GM12878 (cell line): ENCODE data around the gene RASAL1. TPM values are rescaled to one million over a fixed set of nuclear protein-coding genes. Genes with fewer than 3 reads are reported as not detected.

Experiments
- ATAC-seq: fragments of 200-7000 bp; cut with Tn5 transposase; 3 replicates; pipeline ENCODE4 v1.9.1; 2020; ENCODE audit warnings: mild to moderate bottlenecking, moderate library complexity
- BruUV-seq: library from RNA; stranded (reverse); fragments of 400-500 nt; replicated peaks from 2 replicates; lab custom pipeline; 2021; lab: Mats Ljungman, UMichigan
- CTCF ChIA-PET: fragments of 300-600 bp; sonication (Branson Sonifier 250); formaldehyde crosslinking; extraction: SDS; loops from one replicate; lab custom pipeline; 2021; ENCODE audit warnings: inconsistent platforms; lab: Yijun Ruan, JAX
- POLR2A ChIA-PET: fragments of 350-600 bp; formaldehyde crosslinking; extraction: SDS; loops from one replicate; lab custom pipeline; 2021; ENCODE audit warnings: inconsistent platforms; lab: Charles Lee
- RAD21 ChIA-PET: fragments of 300-600 bp; sonication (Branson Sonifier 250); formaldehyde crosslinking; loops from one replicate; lab custom pipeline; 2023; ENCODE audit warnings: antibody characterized with exemption; ENCODE audit not compliant: unreplicated experiment; lab: Charles Lee
- SMC1A ChIA-PET: fragments of 300-600 bp; sonication (Branson Sonifier 250); formaldehyde crosslinking; loops from one replicate; lab custom pipeline; 2023; ENCODE audit not compliant: unreplicated experiment, uncharacterized antibody; lab: Charles Lee
- DNase-seq: peaks from one replicate; pipeline ENCODE4 v3.0.0-alpha.2; 2011; ENCODE audit warnings: low read depth, low spot score
- FAIRE-seq: peaks from 3 replicates; lab custom pipeline; 2011; peaks lifted over from hg19 to GRCh38; lab: Jason Lieb, UNC
- H2AFZ ChIP-seq: 2 replicates; pipeline ENCODE4 v1.6.0; 2011; ENCODE audit warnings: low read depth, low read length, control low read depth; ENCODE audit not compliant: control insufficient read depth
- H3K27ac ChIP-seq: 2 replicates; pipeline ENCODE4 v1.5.1; 2011; ENCODE audit warnings: control low read depth; ENCODE audit not compliant: control insufficient read depth, insufficient read depth
- H3K27me3 ChIP-seq, 2 experiments: replicated peaks in 1 of 2; 2 replicates each; pipeline versions ENCODE4 v1.6.0 to v1.6.1; 2011; ENCODE audit warnings: low read length in 1 of 2; ENCODE audit not compliant: control insufficient read depth in 2 of 2, insufficient read depth in 2 of 2
- H3K36me3 ChIP-seq, 2 experiments: 2 replicates each; pipeline ENCODE4 v1.5.1; 2011; ENCODE audit warnings: low read length in 1 of 2; ENCODE audit not compliant: control insufficient read depth in 2 of 2, insufficient read depth in 2 of 2
- H3K4me1 ChIP-seq: 2 replicates; pipeline ENCODE4 v1.6.1; 2011; ENCODE audit warnings: mild to moderate bottlenecking, low read length, moderate library complexity, mixed read lengths; ENCODE audit not compliant: control insufficient read depth, insufficient read depth
- H3K4me2 ChIP-seq: 2 replicates; pipeline ENCODE4 v1.6.0; 2011; ENCODE audit warnings: control low read depth; ENCODE audit not compliant: control insufficient read depth, insufficient read depth
- H3K4me3 ChIP-seq: fragments of 200-600 bp; sonication (generic); 2 replicates; pipeline ENCODE4 v1.5.1; 2016
- H3K79me2 ChIP-seq: 2 replicates; pipeline ENCODE4 v1.6.0; 2011; ENCODE audit warnings: low read length; ENCODE audit not compliant: control insufficient read depth, insufficient read depth
- H3K9ac ChIP-seq: 2 replicates; pipeline ENCODE4 v1.8.0; 2011; ENCODE audit warnings: low read length, control low read depth, mixed read lengths; ENCODE audit not compliant: control insufficient read depth, insufficient read depth
- H3K9me3 ChIP-seq: replicated peaks from 3 replicates; pipeline ENCODE4 v1.5.1; 2011; ENCODE audit warnings: mild to moderate bottlenecking, low read length; ENCODE audit not compliant: control insufficient read depth, insufficient read depth
- H4K20me1 ChIP-seq: 2 replicates; pipeline ENCODE4 v1.6.0; 2011; ENCODE audit not compliant: control insufficient read depth, insufficient read depth
- ATF7 ChIP-seq: fragments of 450-650 bp; IDR thresholded peaks from 2 replicates; pipeline ENCODE4 v1.6.1; 2016; ENCODE audit warnings: low read depth, mild to moderate bottlenecking
- CEBPB ChIP-seq, 2 experiments: fragments of 150-350 bp in 1 of 2; IDR thresholded peaks; 2 replicates each; pipeline ENCODE4 v1.6.1; 2012 to 2014; ENCODE audit warnings: low read depth in 2 of 2, low read length in 2 of 2, borderline replicate concordance in 1 of 2, inconsistent platforms in 1 of 2
- CREB1 ChIP-seq: IDR thresholded peaks from 2 replicates; pipeline ENCODE4 v1.6.1; 2012; ENCODE audit warnings: low read depth, mild to moderate bottlenecking, inconsistent platforms
- CREM ChIP-seq: IDR thresholded peaks from 2 replicates; pipeline ENCODE4 v1.6.1; 2014; ENCODE audit warnings: antibody characterized with exemption, low read depth
- DPF2 ChIP-seq: fragments of 450-650 bp; IDR thresholded peaks from 2 replicates; pipeline ENCODE4 v1.6.1; 2017; ENCODE audit warnings: mild to moderate bottlenecking
- EP300 ChIP-seq, 2 experiments: fragments of 150-350 bp in 1 of 2; IDR thresholded peaks; 2 replicates each; pipeline ENCODE4 v1.6.1; 2011 to 2012; ENCODE audit warnings: low read depth in 2 of 2, low read length in 2 of 2, borderline replicate concordance in 1 of 2, improper control_type of control experiment in 1 of 2, inconsistent platforms in 1 of 2; ENCODE audit not compliant: control insufficient read depth in 1 of 2
- EZH2 ChIP-seq: IDR thresholded peaks from 2 replicates; pipeline ENCODE4 v1.6.1; 2012; ENCODE audit warnings: low read depth, mild to moderate bottlenecking, control low read depth, inconsistent platforms, low read length, borderline replicate concordance; ENCODE audit not compliant: control insufficient read depth
- NBN ChIP-seq: fragments of 450-650 bp; IDR thresholded peaks from 2 replicates; pipeline ENCODE4 v1.6.1; 2016
- NKRF ChIP-seq: fragments of 450-650 bp; conservative IDR thresholded peaks from 2 replicates; pipeline ENCODE4 v1.6.1; 2017; ENCODE audit warnings: mild to moderate bottlenecking, moderate library complexity
- POLR2AphosphoS2 ChIP-seq: IDR thresholded peaks from 2 replicates; pipeline ENCODE4 v1.6.1; 2011; ENCODE audit warnings: low read depth, mild to moderate bottlenecking, low read length, improper control_type of control experiment, moderate library complexity
- POU2F2 ChIP-seq: IDR thresholded peaks from 3 replicates; pipeline ENCODE4 v1.6.1; 2011; ENCODE audit warnings: low read depth, mild to moderate bottlenecking, low read length, borderline replicate concordance
- SMAD5 ChIP-seq: IDR thresholded peaks from 2 replicates; pipeline ENCODE4 v1.6.1; 2016; ENCODE audit warnings: antibody characterized with exemption, low read depth
- ZZZ3 ChIP-seq: IDR thresholded peaks from 2 replicates; pipeline ENCODE4 v1.6.1; 2011; ENCODE audit warnings: low read depth; ENCODE audit not compliant: control insufficient read depth, insufficient read length
- WGBS: methylation state at CpG from one replicate; pipeline ENCODE4 v1.1.6; 2016; ENCODE audit warnings: low lambda C conversion rate; ENCODE audit not compliant: insufficient replicate concordance, insufficient coverage; ENCODE audit errors: missing lambda C conversion rate; 5-methylcytosine and 5-hydroxymethylcytosine counted together
- in situ Hi-C: fragments of 300-500 bp; cut with MboI; formaldehyde crosslinking; loops from 9 replicates; pipeline ENCODE4 v1.14.3; 2018; ENCODE audit warnings: mixed read lengths
- intact Hi-C: fragments of 100-400 bp; cut with micrococcal nuclease; formaldehyde crosslinking; loops from one replicate; pipeline ENCODE4 v1.14.2; 2022; ENCODE audit not compliant: unreplicated experiment
- polyA plus RNA-seq, 11 experiments: library from polyadenylated mRNA; depleted of rRNA in 4 of 11; unstranded in 6 of 11; stranded (reverse) in 5 of 11; fragments of >200 nt; fragmentation: Nextera tagmentation in 4 of 11; fragmentation: Illumina TruSeq in 1 of 11; extraction: Ambion mirVana in 4 of 11; extraction: Trizol in 1 of 11; gene quantifications; 1 replicate in 1 of 11; 2 replicates in 10 of 11; pipeline versions ENCODE4 v1.2.1 to v1.2.3, GENCODE V29; 2011 to 2016; ENCODE audit warnings: inconsistent platforms in 2 of 11, missing spikeins in 2 of 11, low read depth in 1 of 11
- total RNA-seq, 4 experiments: library from RNA; depleted of rRNA in 3 of 4; stranded (reverse); fragments of >200 nt in 3 of 4; fragmentation: Illumina TruSeq in 1 of 4; extraction: Trizol in 1 of 4; gene quantifications; 2 replicates each; pipeline versions ENCODE4 v1.2.1 to v1.2.3, GENCODE V29; 2013 to 2021
- TF ChIP-seq, protein P1 (sequence below): IDR thresholded peaks from 2 replicates; pipeline ENCODE4 v1.6.1; 2011; ENCODE audit warnings: borderline replicate concordance, low read depth, mild to moderate bottlenecking, moderate library complexity, low read length; ENCODE audit not compliant: insufficient read depth, poor library complexity, severe bottlenecking
- TF ChIP-seq, protein P2 (sequence below): fragments of 450-650 bp; IDR thresholded peaks from 2 replicates; pipeline ENCODE4 v1.6.1; 2016; ENCODE audit warnings: mild to moderate bottlenecking

RASAL1 gene
- total and polyA plus RNA-seq, 10 of the 15 experiments (the other 5 are each of a cell fraction or from before 2014, with no cell fraction given) = 0.12 to 1.0 (median 0.52) TPM; not detected in 6

GRCh38 chr12:113096675-113097461 is 38.7 kb downstream of the RASAL1 start:
- in situ Hi-C loops (loop anchor here (10.0 kb wide), 1 partner anchor 52 kb away; no protein-coding TSS in a partner anchor), intact Hi-C loops (loop anchor here (5.0 kb wide), 1 partner anchor 105 kb away; no protein-coding TSS in a partner anchor)
- Histone ChIP-seq H3K79me2 (no peaks in the 10 kb centered on the region), H3K4me3 (no peak overlapping the region), H3K4me2 (no peak overlapping the region), H3K36me3 (no peaks in the 10 kb centered on the region), H3K4me1 (peaks cover 18% of the 10 kb centered on the region; the same call in 1 of the 2 replicates), H2AFZ (no peak overlapping the region), H3K9me3 (no peaks in the 10 kb centered on the region), H3K9ac (no peak overlapping the region), H3K27ac (no peak overlapping the region), H4K20me1 (no peaks in the 10 kb centered on the region), H3K27me3 (no peaks in the 10 kb centered on the region)
- RAD21 ChIA-PET = interaction anchor here (0.7 to 6.2 kb wide), 7 partner anchors 33 to 443 kb away, joined by 3 to 50 read pairs (median 6); no protein-coding TSS in a partner anchor
- 63% methylated on average over 30 of the region's 30 CpGs for WGBS
- BruUV-seq = no TSS peak
- SMC1A ChIA-PET = interaction anchor here (1.2 to 16.1 kb wide), 5 partner anchors 18 to 56 kb away, joined by 4 to 416 read pairs (median 5); partner anchors contain the start of gene DTX1
- POLR2A ChIA-PET = interaction anchor here (0.7 to 1.3 kb wide), 2 partner anchors 48 to 68 kb away, joined by 3 to 4 read pairs; no protein-coding TSS in a partner anchor
- TF ChIP-seq, protein P1, sequence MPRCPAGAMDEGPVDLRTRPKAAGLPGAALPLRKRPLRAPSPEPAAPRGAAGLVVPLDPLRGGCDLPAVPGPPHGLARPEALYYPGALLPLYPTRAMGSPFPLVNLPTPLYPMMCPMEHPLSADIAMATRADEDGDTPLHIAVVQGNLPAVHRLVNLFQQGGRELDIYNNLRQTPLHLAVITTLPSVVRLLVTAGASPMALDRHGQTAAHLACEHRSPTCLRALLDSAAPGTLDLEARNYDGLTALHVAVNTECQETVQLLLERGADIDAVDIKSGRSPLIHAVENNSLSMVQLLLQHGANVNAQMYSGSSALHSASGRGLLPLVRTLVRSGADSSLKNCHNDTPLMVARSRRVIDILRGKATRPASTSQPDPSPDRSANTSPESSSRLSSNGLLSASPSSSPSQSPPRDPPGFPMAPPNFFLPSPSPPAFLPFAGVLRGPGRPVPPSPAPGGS = no peak
- no peak for TF ChIP-seq POLR2AphosphoS2
- no peak for TF ChIP-seq NKRF
- TF ChIP-seq EP300 (IDR thresholded peaks at IDR 0.05; ENCODE audit: borderline replicate concordance in 1 of 2, control insufficient read depth in 1 of 2, low read depth in 2 of 2, low read length in 2 of 2) = no peak
- TF ChIP-seq, protein P2, sequence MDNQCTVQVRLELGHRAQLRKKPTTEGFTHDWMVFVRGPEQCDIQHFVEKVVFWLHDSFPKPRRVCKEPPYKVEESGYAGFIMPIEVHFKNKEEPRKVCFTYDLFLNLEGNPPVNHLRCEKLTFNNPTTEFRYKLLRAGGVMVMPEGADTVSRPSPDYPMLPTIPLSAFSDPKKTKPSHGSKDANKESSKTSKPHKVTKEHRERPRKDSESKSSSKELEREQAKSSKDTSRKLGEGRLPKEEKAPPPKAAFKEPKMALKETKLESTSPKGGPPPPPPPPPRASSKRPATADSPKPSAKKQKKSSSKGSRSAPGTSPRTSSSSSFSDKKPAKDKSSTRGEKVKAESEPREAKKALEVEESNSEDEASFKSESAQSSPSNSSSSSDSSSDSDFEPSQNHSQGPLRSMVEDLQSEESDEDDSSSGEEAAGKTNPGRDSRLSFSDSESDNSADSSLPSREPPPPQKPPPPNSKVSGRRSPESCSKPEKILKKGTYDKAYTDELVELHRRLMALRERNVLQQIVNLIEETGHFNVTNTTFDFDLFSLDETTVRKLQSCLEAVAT = no peak
- no peak for TF ChIP-seq DPF2
- no peak for TF ChIP-seq EZH2
- no peak for TF ChIP-seq POU2F2
- no peak for TF ChIP-seq ZZZ3
- no peak for TF ChIP-seq ATF7
- no peak for TF ChIP-seq CREB1
- TF ChIP-seq CEBPB (IDR thresholded peaks at IDR 0.05; ENCODE audit: borderline replicate concordance in 1 of 2, low read depth in 2 of 2, low read length in 2 of 2) = no peak
- TF ChIP-seq NBN = no peak
- TF ChIP-seq CREM = no peak
- no peak for TF ChIP-seq SMAD5
- FAIRE-seq = no peak
- DNase-seq = no peak
- CTCF ChIA-PET = interaction anchor here (0.6 to 6.9 kb wide), 18 partner anchors 7 to 806 kb away, joined by 3 to 121 read pairs (median 4); partner anchors contain the start of gene OAS1
- no peak for ATAC-seq
